GM21447 (cell line): Measurements from ENCODE around the gene TEKT2.

Source experiments
- ATAC-seq: cut with Tn5 transposase; IDR thresholded peaks from one replicate; pipeline ENCODE4 v1.9.1; 2021; ENCODE audit not compliant: unreplicated experiment

Gene TEKT2

GRCh38 chr1:36087233-36088123 lies 3.6 kb downstream of the TEKT2 start:
- ATAC-seq, result no peak

- no peak for ATAC-seq
Measured at GRCh38 chr1:36088265-36088576, 4.3 kb downstream of the TEKT2 start.

- ATAC-seq, result peak; percentile 62
Measured at GRCh38 chr1:36088577-36089392, 4.9 kb downstream of the TEKT2 start, which contains the start of gene ADPRS. ADPRS (plus strand) TSS chr1:36088892; CDS start chr1:36088905, 13 bp downstream.

- ATAC-seq, result no peak
Measured at GRCh38 chr1:36089393-36090121, 5.7 kb downstream of the TEKT2 start.

- no peak for ATAC-seq
Measured at GRCh38 chr1:36091141-36091540, 7.2 kb downstream of the TEKT2 start.

GRCh38 chr1:36091698-36092097 lies 7.8 kb downstream of the TEKT2 start:
- no peak for ATAC-seq

GRCh38 chr1:36092166-36092797 lies 8.4 kb downstream of the TEKT2 start:
- ATAC-seq, result no peak

GRCh38 chr1:36092798-36093185 lies 8.9 kb downstream of the TEKT2 start:
- no peak for ATAC-seq

- ATAC-seq, result no peak
Measured at GRCh38 chr1:36093226-36093625, 9.3 kb downstream of the TEKT2 start.

GRCh38 chr1:36093929-36094328 lies 10.0 kb downstream of the TEKT2 start:
- ATAC-seq, result no peak

- no peak for ATAC-seq
Measured at GRCh38 chr1:36094621-36095061, 10.7 kb downstream of the TEKT2 start.

- no peak for ATAC-seq
Measured at GRCh38 chr1:36095760-36096405, 12.0 kb downstream of the TEKT2 start.

- ATAC-seq, result no peak
Measured at GRCh38 chr1:36096500-36097432, 12.9 kb downstream of the TEKT2 start.

GRCh38 chr1:36097693-36098585 lies 14.0 kb downstream of the TEKT2 start:
- no peak for ATAC-seq

GRCh38 chr1:36098650-36099365 lies 14.9 kb downstream of the TEKT2 start:
- no peak for ATAC-seq

GRCh38 chr1:36099681-36100341 lies 15.9 kb downstream of the TEKT2 start:
- no peak for ATAC-seq

- ATAC-seq, result no peak
Measured at GRCh38 chr1:36100376-36100775, 16.5 kb downstream of the TEKT2 start.
